H9 (cell line): ENCODE measurements around the gene KIF6. TPM values are rescaled to one million over a fixed set of nuclear protein-coding genes. Genes with fewer than 3 reads are reported as not detected.

Experiments
- DNase-seq: peaks from one replicate; pipeline ENCODE4 v3.0.0-alpha.2; 2017
- H2AFZ ChIP-seq: one replicate; pipeline ENCODE4 v1.6.1; 2013; ENCODE audit warnings: mild to moderate bottlenecking, low read length, control low read depth, moderate library complexity
- H2AK5ac ChIP-seq: 2 replicates; pipeline ENCODE4 v1.6.1; 2013; ENCODE audit warnings: low read length, control low read depth, mixed read lengths; ENCODE audit not compliant: insufficient read length
- H2BK120ac ChIP-seq: one replicate; pipeline ENCODE4 v1.6.1; 2013; ENCODE audit warnings: low read depth, mild to moderate bottlenecking, low read length, control low read depth, inconsistent platforms; ENCODE audit not compliant: poor library complexity, severe bottlenecking
- H2BK12ac ChIP-seq: 2 replicates; pipeline ENCODE4 v1.6.1; 2013; ENCODE audit warnings: low read length, control low read depth, mixed read lengths, low read depth; ENCODE audit not compliant: insufficient read length
- H2BK15ac ChIP-seq: 2 replicates; pipeline ENCODE4 v1.6.1; 2013; ENCODE audit warnings: low read depth, low read length, control low read depth
- H2BK20ac ChIP-seq: one replicate; pipeline ENCODE4 v1.6.1; 2013; ENCODE audit warnings: low read depth, mild to moderate bottlenecking, low read length, control low read depth, inconsistent platforms; ENCODE audit not compliant: poor library complexity, severe bottlenecking
- H2BK5ac ChIP-seq: 2 replicates; pipeline ENCODE4 v1.6.1; 2013; ENCODE audit warnings: low read length, control low read depth, mixed read lengths; ENCODE audit not compliant: insufficient read length
- H3K14ac ChIP-seq: 2 replicates; pipeline ENCODE4 v1.6.1; 2013; ENCODE audit warnings: low read length, control low read depth; ENCODE audit not compliant: insufficient read depth
- H3K18ac ChIP-seq: 2 replicates; pipeline ENCODE4 v1.6.1; 2013; ENCODE audit warnings: low read depth, mild to moderate bottlenecking, mixed read lengths, low read length, control low read depth; ENCODE audit not compliant: insufficient read length
- H3K23ac ChIP-seq: 2 replicates; pipeline ENCODE4 v1.6.1; 2013; ENCODE audit warnings: low read length, control low read depth, mixed read lengths, low read depth; ENCODE audit not compliant: insufficient read length
- H3K23me2 ChIP-seq: 2 replicates; pipeline ENCODE4 v1.6.1; 2013; ENCODE audit warnings: low read depth, mild to moderate bottlenecking, mixed read lengths, low read length, control low read depth; ENCODE audit not compliant: insufficient read length, poor library complexity, severe bottlenecking
- H3K27ac ChIP-seq: 2 replicates; pipeline ENCODE4 v1.5.1; 2013; ENCODE audit warnings: low read length, control low read depth, mixed read lengths, low read depth; ENCODE audit not compliant: insufficient read length
- H3K27me3 ChIP-seq: 2 replicates; pipeline ENCODE4 v1.6.1; 2013; ENCODE audit warnings: low read length, control low read depth, inconsistent platforms; ENCODE audit not compliant: insufficient read depth
- H3K4ac ChIP-seq: 2 replicates; pipeline ENCODE4 v1.6.1; 2013; ENCODE audit warnings: low read depth, mild to moderate bottlenecking, control low read depth, inconsistent platforms, low read length, moderate library complexity
- H3K4me1 ChIP-seq: 2 replicates; pipeline ENCODE4 v1.6.1; 2013; ENCODE audit warnings: low read length, control low read depth, inconsistent platforms; ENCODE audit not compliant: insufficient read depth
- H3K4me2 ChIP-seq: 2 replicates; pipeline ENCODE4 v1.6.1; 2013; ENCODE audit warnings: low read length, control low read depth, mixed read lengths; ENCODE audit not compliant: insufficient read length, insufficient read depth
- H3K56ac ChIP-seq: 2 replicates; pipeline ENCODE4 v1.6.1; 2013; ENCODE audit warnings: low read depth, mild to moderate bottlenecking, mixed read lengths, low read length, control low read depth; ENCODE audit not compliant: insufficient read length
- H3K79me1 ChIP-seq: 2 replicates; pipeline ENCODE4 v1.6.1; 2013; ENCODE audit warnings: low read depth, mild to moderate bottlenecking, moderate library complexity, low read length, control low read depth, inconsistent platforms; ENCODE audit not compliant: insufficient read depth, poor library complexity, severe bottlenecking
- H3K79me2 ChIP-seq: 2 replicates; pipeline ENCODE4 v1.6.1; 2013; ENCODE audit warnings: low read length, control low read depth, inconsistent platforms; ENCODE audit not compliant: insufficient read depth
- H3K9ac ChIP-seq: 2 replicates; pipeline ENCODE4 v1.6.1; 2013; ENCODE audit warnings: low read length, control low read depth, mixed read lengths; ENCODE audit not compliant: insufficient read length; ENCODE audit errors: extremely low read depth
- H3K9me3 ChIP-seq: one replicate; pipeline ENCODE4 v1.6.1; 2013; ENCODE audit warnings: low read depth, low read length, inconsistent platforms; ENCODE audit not compliant: control insufficient read depth
- H3T11ph ChIP-seq: one replicate; pipeline ENCODE4 v1.6.1; 2013; ENCODE audit warnings: mild to moderate bottlenecking, low read length, control low read depth, inconsistent platforms
- H4K20me1 ChIP-seq: one replicate; pipeline ENCODE4 v1.6.1; 2013; ENCODE audit not compliant: control insufficient read depth, insufficient read length, insufficient read depth
- H4K5ac ChIP-seq: 2 replicates; pipeline ENCODE4 v1.6.1; 2013; ENCODE audit warnings: low read depth, mild to moderate bottlenecking, mixed read lengths, low read length, control low read depth; ENCODE audit not compliant: insufficient read length
- H4K8ac ChIP-seq: replicated peaks from 2 replicates; pipeline ENCODE4 v1.6.1; 2013; ENCODE audit warnings: low read length, control low read depth, mixed read lengths, low read depth; ENCODE audit not compliant: insufficient read length
- H4K91ac ChIP-seq: 2 replicates; pipeline ENCODE4 v1.6.1; 2013; ENCODE audit warnings: low read depth, mild to moderate bottlenecking, moderate library complexity, mixed read lengths, low read length, control low read depth; ENCODE audit not compliant: insufficient read length
- H3K27ac Mint-ChIP-seq, 3 experiments: 2 replicates in 2 of 3; 3 replicates in 1 of 3; pipeline ENCODE4 v1.8.0; 2020 to 2021; ENCODE audit warnings: mixed read lengths in 3 of 3, mild to moderate bottlenecking in 1 of 3, moderate library complexity in 1 of 3
- H3K27me3 Mint-ChIP-seq: 2 replicates; pipeline ENCODE4 v1.8.0; 2021; ENCODE audit warnings: low read depth, mild to moderate bottlenecking, moderate library complexity, mixed read lengths
- H3K36me3 Mint-ChIP-seq, 3 experiments: 2 replicates in 2 of 3; 3 replicates in 1 of 3; pipeline ENCODE4 v1.8.0; 2020 to 2021; ENCODE audit warnings: low read depth in 3 of 3, mixed read lengths in 3 of 3; ENCODE audit not compliant: insufficient read depth in 1 of 3
- H3K4me1 Mint-ChIP-seq, 2 experiments: 2 replicates each; pipeline ENCODE4 v1.8.0; 2020; ENCODE audit warnings: mixed read lengths in 2 of 2
- H3K4me3 Mint-ChIP-seq, 2 experiments: 2 replicates in 1 of 2; 3 replicates in 1 of 2; pipeline ENCODE4 v1.8.0; 2020 to 2021; ENCODE audit warnings: mild to moderate bottlenecking in 2 of 2, mixed read lengths in 2 of 2, moderate library complexity in 1 of 2
- H3K9me3 Mint-ChIP-seq, 2 experiments: 2 replicates in 1 of 2; 3 replicates in 1 of 2; pipeline ENCODE4 v1.8.0; 2020; ENCODE audit warnings: mild to moderate bottlenecking in 2 of 2, mixed read lengths in 2 of 2, moderate library complexity in 1 of 2
- CTCF ChIP-seq: fragments of 200-600 bp; sonication (generic); conservative IDR thresholded peaks from 3 replicates; pipeline ENCODE4 v1.8.0; 2021; ENCODE audit warnings: antibody characterized with exemption, mild to moderate bottlenecking
- WGBS: extraction: QIAGEN DNeasy Blood & Tissue Kit; methylation state at CpG from one replicate; pipeline ENCODE4 v1.1.7; 2013; ENCODE audit warnings: missing lambda C conversion rate, low lambda C conversion rate, mixed read lengths; ENCODE audit not compliant: insufficient read length; ENCODE audit errors: extremely low coverage; 5-methylcytosine and 5-hydroxymethylcytosine counted together
- total RNA-seq: library from RNA; stranded (reverse); gene quantifications from 2 replicates; pipeline ENCODE4 v1.2.1, GENCODE V29; 2021

Gene KIF6
- total RNA-seq, 1 experiment from 2014 or later: 0.63 TPM

GRCh38 chr6:39756582-39756981, 31.4 kb upstream of the KIF6 start:
- Histone ChIP-seq H2AK5ac (no peak overlapping the region), H3T11ph (no peak overlapping the region), H3K9me3 (no peaks in the 10 kb centered on the region), H3K79me1 (no peaks in the 10 kb centered on the region), H3K4ac (no peak overlapping the region), H2BK12ac (no peak overlapping the region), H2BK120ac (no peak overlapping the region), H2BK20ac (no peak overlapping the region), H3K27ac (no peak overlapping the region), H4K5ac (no peak overlapping the region), H3K9ac (no peak overlapping the region), H4K91ac (no peak overlapping the region), H3K79me2 (peaks cover 3% of the 10 kb centered on the region; the same call in 1 of the 2 replicates), H3K56ac (no peak overlapping the region), H3K23me2 (no peaks in the 10 kb centered on the region), H3K18ac (no peak overlapping the region), H3K4me2 (no peak overlapping the region), H3K27me3 (no peaks in the 10 kb centered on the region), H3K14ac (no peak overlapping the region), H2BK15ac (no peak overlapping the region), H2AFZ (no peak overlapping the region), H3K4me1 (no peaks in the 10 kb centered on the region), H2BK5ac (no peak overlapping the region), H3K23ac (no peak overlapping the region), H4K20me1 (no peaks in the 10 kb centered on the region), H4K8ac (no peak overlapping the region)
- H3K4me1 Mint-ChIP-seq: peaks cover 0 to under 1% of the 10 kb centered on the region in 2 experiments; a peak in 1 of 4 replicates
- H3K9me3 Mint-ChIP-seq: no peaks in the 10 kb centered on the region
- no peak for DNase-seq
- H3K4me3 Mint-ChIP-seq: no peak overlapping the region
- H3K36me3 Mint-ChIP-seq: no peaks in the 10 kb centered on the region
- no peak overlapping the region for H3K27ac Mint-ChIP-seq
- TF ChIP-seq CTCF: no peak
- no CpG with 5 or more reads among the region's 2 CpGs for WGBS
- H3K27me3 Mint-ChIP-seq: no peaks in the 10 kb centered on the region; the same call in 1 of the 2 replicates
